ENCODE data around the gene SPDYE2. TPM values are rescaled to one million over a fixed set of nuclear protein-coding genes. Genes with fewer than 3 reads are reported as not detected.
"Not testable (repeated sequence)": the region's sequence is repeated elsewhere in the genome, so short reads cannot be mapped to it uniquely, and the experiment has no call there.

The SPDYE2 gene
- total and polyA plus RNA-seq, 4 donors = 0.14 to 0.34 (median 0.23) TPM; not detected in 1

DNA sequence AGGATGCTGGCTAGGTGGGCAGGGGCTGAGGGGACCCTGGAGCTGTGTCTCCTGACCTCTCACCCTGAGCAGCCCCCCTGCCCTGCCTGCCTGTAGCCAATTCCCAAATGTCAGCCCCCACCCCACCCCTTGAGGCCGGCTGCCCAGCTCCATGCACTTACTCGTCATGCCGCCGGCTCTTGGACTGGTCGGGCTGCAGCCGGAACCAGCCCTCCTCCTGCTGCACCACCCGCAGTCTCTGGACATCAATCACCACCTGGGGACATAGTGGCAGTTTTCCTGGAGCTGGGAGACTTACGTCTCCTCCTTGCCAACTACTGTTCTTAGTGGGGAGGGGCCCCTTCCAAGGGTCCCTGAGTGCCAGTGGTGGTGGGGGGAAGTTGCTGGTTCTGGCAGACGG, 48.7 kb downstream of the SPDYE2 start:
- H3K27me3 ChIP-seq (ENCODE audit: control insufficient read depth in 3 of 3, insufficient read depth in 3 of 3, low read length in 2 of 3); H3K27ac ChIP-seq (ENCODE audit: low read depth in 1 of 2, low read length in 1 of 2); ATAC-seq (ENCODE audit: insufficient read depth, low FRiP score); H3K4me1 ChIP-seq (ENCODE audit: control insufficient read depth in 5 of 5, insufficient read depth in 5 of 5, low read length in 5 of 5); DNase-seq; H3K4me3 ChIP-seq; H3K36me3 ChIP-seq (ENCODE audit: control insufficient read depth in 4 of 4, insufficient read depth in 4 of 4, low read length in 4 of 4); H3K9me3 ChIP-seq (ENCODE audit: control insufficient read depth in 4 of 4, insufficient read depth in 3 of 4, low read length in 3 of 4); H3K9ac ChIP-seq (ENCODE audit: insufficient read depth in 1 of 2, low read length in 2 of 2): not testable (repeated sequence)
- WGBS, 2 donors = no CpG with 5 or more reads among the region's 9 CpGs

DNA sequence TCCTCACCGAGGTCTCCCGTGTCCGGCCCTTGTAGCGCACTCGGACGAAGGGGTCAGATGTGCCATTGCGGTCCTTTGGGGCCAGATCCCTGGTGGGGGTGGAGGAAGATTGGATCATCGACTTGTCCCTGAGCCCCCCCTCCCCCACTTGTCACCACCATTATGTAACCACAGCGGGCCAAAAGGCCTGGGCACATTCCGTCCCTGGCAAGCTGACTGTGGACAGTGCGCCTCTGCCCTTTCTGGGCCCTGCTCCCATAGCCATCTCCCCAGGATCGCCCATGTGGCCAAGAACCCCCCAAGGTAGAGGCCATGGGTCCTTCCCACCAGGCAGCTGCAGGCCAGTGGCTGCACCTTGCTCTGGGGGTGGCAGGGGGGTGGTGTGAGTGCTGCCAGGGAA, 51.3 kb downstream of the SPDYE2 start:
- not testable (repeated sequence) for H3K9ac ChIP-seq (ENCODE audit: insufficient read depth in 1 of 2, low read length in 2 of 2); ATAC-seq (ENCODE audit: insufficient read depth, low FRiP score)

DNA sequence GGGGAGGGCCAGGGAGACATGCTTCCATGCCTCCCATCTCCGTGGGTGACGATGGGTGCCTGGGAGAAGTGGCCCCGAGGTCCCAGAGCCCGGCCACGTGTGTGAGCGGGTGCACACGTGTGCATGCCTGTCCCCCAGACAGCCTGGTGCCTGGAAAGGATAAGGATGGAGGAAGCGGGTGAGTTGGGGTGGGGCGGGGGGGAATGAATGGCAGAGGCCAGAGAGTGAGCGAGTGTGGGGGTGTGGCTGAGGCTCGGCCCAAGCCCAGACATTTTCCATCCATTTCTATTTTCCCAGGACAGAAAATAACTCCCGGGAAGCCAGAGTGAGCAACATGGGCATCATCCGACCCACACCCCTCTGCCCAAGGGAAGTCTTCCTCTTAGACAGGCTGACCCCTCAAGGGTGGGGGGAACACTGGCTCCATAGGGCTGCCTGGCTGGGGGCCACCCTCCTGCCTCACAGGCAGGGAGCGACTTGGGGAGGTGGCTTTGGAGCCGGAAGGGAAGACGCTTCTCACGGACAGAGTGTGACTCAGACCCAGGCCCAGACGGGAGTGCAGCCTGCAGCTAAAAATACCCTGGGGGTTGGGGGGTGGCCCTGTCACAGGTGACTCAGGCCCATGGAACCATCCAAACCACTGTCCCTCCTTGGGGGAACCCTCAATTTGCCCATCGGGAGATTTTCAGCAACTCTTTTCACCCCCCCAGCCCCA, 53.6 kb downstream of the SPDYE2 start:
- not testable (repeated sequence) for H3K36me3 ChIP-seq (ENCODE audit: control insufficient read depth in 4 of 4, insufficient read depth in 4 of 4, low read length in 4 of 4); H3K4me1 ChIP-seq (ENCODE audit: control insufficient read depth in 5 of 5, insufficient read depth in 5 of 5, low read length in 5 of 5); ATAC-seq (ENCODE audit: insufficient read depth, low FRiP score); H3K4me3 ChIP-seq; H3K27ac ChIP-seq (ENCODE audit: low read depth in 1 of 2, low read length in 1 of 2); H3K9me3 ChIP-seq (ENCODE audit: control insufficient read depth in 4 of 4, insufficient read depth in 3 of 4, low read length in 3 of 4); H3K27me3 ChIP-seq (ENCODE audit: control insufficient read depth in 3 of 3, insufficient read depth in 3 of 3, low read length in 2 of 3); DNase-seq; H3K9ac ChIP-seq (ENCODE audit: insufficient read depth in 1 of 2, low read length in 2 of 2)
- WGBS, 2 donors = 63 to 84% methylated on average over 5 of the region's 19 CpGs

More for the DNA sequence above, 51.3 kb downstream of the SPDYE2 start:
- no CpG with 5 or more reads among the region's 12 CpGs for WGBS, 2 donors
- H3K4me3 ChIP-seq; H3K27ac ChIP-seq (ENCODE audit: low read depth in 1 of 2, low read length in 1 of 2); H3K36me3 ChIP-seq (ENCODE audit: control insufficient read depth in 4 of 4, insufficient read depth in 4 of 4, low read length in 4 of 4); DNase-seq; H3K27me3 ChIP-seq (ENCODE audit: control insufficient read depth in 3 of 3, insufficient read depth in 3 of 3, low read length in 2 of 3); H3K9me3 ChIP-seq (ENCODE audit: control insufficient read depth in 4 of 4, insufficient read depth in 3 of 4, low read length in 3 of 4); H3K4me1 ChIP-seq (ENCODE audit: control insufficient read depth in 5 of 5, insufficient read depth in 5 of 5, low read length in 5 of 5): not testable (repeated sequence)

DNA sequence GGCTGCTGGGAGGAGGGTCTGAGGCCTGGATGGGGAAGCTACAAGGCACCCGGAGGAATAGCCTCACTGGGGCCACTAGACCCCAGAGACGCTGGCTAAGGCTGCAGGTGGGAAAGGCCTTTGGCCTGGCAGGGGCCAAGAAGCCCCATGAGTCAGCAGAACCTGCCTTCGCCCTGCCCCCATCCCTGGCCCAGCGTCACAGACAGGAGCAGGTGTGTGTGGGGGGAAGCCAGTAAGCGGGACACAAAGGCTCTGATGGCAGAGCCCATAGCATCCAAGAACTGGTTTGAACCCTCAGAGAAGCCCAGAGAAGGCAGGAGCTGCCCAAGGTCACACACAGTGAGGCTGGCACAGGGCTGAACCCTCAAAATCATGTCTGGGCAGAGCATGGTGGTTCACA, 55.8 kb downstream of the SPDYE2 start:
- WGBS, 2 donors = no CpG with 5 or more reads among the region's 5 CpGs
- H3K9me3 ChIP-seq (ENCODE audit: control insufficient read depth in 4 of 4, insufficient read depth in 3 of 4, low read length in 3 of 4); H3K27me3 ChIP-seq (ENCODE audit: control insufficient read depth in 3 of 3, insufficient read depth in 3 of 3, low read length in 2 of 3); H3K27ac ChIP-seq (ENCODE audit: low read depth in 1 of 2, low read length in 1 of 2); H3K36me3 ChIP-seq (ENCODE audit: control insufficient read depth in 4 of 4, insufficient read depth in 4 of 4, low read length in 4 of 4); H3K4me1 ChIP-seq (ENCODE audit: control insufficient read depth in 5 of 5, insufficient read depth in 5 of 5, low read length in 5 of 5); ATAC-seq (ENCODE audit: insufficient read depth, low FRiP score); DNase-seq; H3K4me3 ChIP-seq; H3K9ac ChIP-seq (ENCODE audit: insufficient read depth in 1 of 2, low read length in 2 of 2): not testable (repeated sequence)

DNA sequence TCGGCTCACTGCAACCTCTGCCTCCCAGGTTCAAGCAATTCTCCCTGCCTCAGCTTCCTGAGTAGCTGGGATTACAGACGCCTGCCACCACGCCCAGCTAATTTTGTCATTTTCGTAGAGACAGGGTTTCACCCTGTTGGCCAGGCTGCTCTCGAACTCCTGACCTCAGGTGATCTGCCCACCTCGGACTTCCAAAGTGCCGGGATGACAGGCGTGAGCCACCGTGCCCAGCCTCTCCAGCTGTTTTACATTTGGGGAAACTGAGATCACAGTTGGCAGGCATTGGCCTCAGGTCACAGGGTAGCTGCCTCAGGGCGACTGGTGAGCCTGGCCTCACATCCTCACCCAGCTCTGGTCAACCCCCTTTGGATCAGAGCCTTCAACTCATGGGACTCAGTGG, 58.7 kb downstream of the SPDYE2 start:
- not testable (repeated sequence) for H3K27ac ChIP-seq (ENCODE audit: low read depth in 1 of 2, low read length in 1 of 2); H3K4me1 ChIP-seq (ENCODE audit: control insufficient read depth in 5 of 5, insufficient read depth in 5 of 5, low read length in 5 of 5); DNase-seq; H3K4me3 ChIP-seq; H3K36me3 ChIP-seq (ENCODE audit: control insufficient read depth in 4 of 4, insufficient read depth in 4 of 4, low read length in 4 of 4); ATAC-seq (ENCODE audit: insufficient read depth, low FRiP score); H3K27me3 ChIP-seq (ENCODE audit: control insufficient read depth in 3 of 3, insufficient read depth in 3 of 3, low read length in 2 of 3); H3K9me3 ChIP-seq (ENCODE audit: control insufficient read depth in 4 of 4, insufficient read depth in 3 of 4, low read length in 3 of 4); H3K9ac ChIP-seq (ENCODE audit: insufficient read depth in 1 of 2, low read length in 2 of 2)
- WGBS, 2 donors = 83% methylated on average over 5 of the region's 10 CpGs; no CpG with 5 or more reads in 1 of the 2 donors

DNA sequence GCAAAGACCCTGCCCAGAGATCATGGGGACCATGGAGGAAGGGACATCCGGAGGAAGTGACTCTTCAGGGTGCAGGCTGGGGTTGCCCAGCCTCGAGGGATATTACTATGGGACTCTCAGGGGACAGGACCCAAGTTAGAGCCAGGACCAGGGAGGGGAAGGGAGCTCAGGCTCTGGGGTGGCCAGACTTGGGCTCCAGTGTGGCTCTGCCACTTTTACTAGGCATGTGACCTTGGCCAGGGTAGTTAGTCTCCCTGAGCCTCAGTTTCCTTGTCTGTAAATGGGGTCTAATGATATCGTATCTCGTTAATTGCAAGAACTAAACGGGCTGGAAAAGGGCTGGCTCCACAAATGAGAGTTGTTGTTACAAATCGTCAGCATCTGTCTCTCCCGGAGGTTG, 59.4 kb downstream of the SPDYE2 start:
- DNase-seq; H3K4me1 ChIP-seq (ENCODE audit: control insufficient read depth in 5 of 5, insufficient read depth in 5 of 5, low read length in 5 of 5); H3K9me3 ChIP-seq (ENCODE audit: control insufficient read depth in 4 of 4, insufficient read depth in 3 of 4, low read length in 3 of 4); H3K9ac ChIP-seq (ENCODE audit: insufficient read depth in 1 of 2, low read length in 2 of 2); H3K4me3 ChIP-seq; H3K36me3 ChIP-seq (ENCODE audit: control insufficient read depth in 4 of 4, insufficient read depth in 4 of 4, low read length in 4 of 4); H3K27ac ChIP-seq (ENCODE audit: low read depth in 1 of 2, low read length in 1 of 2); ATAC-seq (ENCODE audit: insufficient read depth, low FRiP score); H3K27me3 ChIP-seq (ENCODE audit: control insufficient read depth in 3 of 3, insufficient read depth in 3 of 3, low read length in 2 of 3): not testable (repeated sequence)
- no CpG with 5 or more reads among the region's 7 CpGs for WGBS, 2 donors

DNA sequence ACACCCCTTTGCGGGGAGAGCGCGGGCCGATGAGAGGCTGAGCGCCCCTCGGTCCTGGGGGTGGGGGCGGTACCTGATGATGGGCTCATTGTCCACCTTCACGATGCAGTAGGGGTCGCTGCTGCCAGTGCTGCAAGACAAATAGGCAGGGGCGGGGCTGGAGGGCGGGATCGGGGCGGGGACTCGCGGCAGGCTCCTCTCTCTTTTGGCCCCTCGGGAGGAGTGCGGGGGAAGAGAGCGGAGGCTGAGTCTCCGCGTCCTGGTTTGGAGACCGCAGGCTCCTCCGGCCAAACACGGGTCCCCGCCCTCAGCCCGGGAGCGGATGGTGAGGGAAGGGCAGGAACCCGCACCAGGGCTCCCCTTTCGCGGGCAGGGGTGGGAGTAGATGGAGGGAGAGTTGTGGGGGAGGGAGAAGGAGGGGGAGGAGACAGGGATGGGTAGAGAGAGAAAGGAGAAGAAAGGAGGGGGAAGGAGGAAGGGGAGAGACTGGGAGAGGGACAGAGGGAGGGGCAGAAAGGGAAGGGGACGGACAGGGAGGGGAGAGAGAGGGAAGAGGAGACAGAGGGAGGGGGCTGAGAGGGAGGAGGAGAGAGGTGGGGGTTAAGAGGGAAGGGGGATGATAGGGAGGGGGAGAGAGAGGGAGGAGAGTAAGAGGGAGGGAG, 60.1 kb downstream of the SPDYE2 start:
- H3K27ac ChIP-seq (ENCODE audit: low read depth in 1 of 2, low read length in 1 of 2); H3K36me3 ChIP-seq (ENCODE audit: control insufficient read depth in 4 of 4, insufficient read depth in 4 of 4, low read length in 4 of 4); H3K27me3 ChIP-seq (ENCODE audit: control insufficient read depth in 3 of 3, insufficient read depth in 3 of 3, low read length in 2 of 3); H3K4me3 ChIP-seq; DNase-seq; H3K9me3 ChIP-seq (ENCODE audit: control insufficient read depth in 4 of 4, insufficient read depth in 3 of 4, low read length in 3 of 4); H3K4me1 ChIP-seq (ENCODE audit: control insufficient read depth in 5 of 5, insufficient read depth in 5 of 5, low read length in 5 of 5); H3K9ac ChIP-seq (ENCODE audit: insufficient read depth in 1 of 2, low read length in 2 of 2): not testable (repeated sequence)
- ATAC-seq (ENCODE audit: insufficient read depth, low FRiP score) = peak; percentile 32
- no CpG with 5 or more reads among the region's 30 CpGs for WGBS, 2 donors

DNA sequence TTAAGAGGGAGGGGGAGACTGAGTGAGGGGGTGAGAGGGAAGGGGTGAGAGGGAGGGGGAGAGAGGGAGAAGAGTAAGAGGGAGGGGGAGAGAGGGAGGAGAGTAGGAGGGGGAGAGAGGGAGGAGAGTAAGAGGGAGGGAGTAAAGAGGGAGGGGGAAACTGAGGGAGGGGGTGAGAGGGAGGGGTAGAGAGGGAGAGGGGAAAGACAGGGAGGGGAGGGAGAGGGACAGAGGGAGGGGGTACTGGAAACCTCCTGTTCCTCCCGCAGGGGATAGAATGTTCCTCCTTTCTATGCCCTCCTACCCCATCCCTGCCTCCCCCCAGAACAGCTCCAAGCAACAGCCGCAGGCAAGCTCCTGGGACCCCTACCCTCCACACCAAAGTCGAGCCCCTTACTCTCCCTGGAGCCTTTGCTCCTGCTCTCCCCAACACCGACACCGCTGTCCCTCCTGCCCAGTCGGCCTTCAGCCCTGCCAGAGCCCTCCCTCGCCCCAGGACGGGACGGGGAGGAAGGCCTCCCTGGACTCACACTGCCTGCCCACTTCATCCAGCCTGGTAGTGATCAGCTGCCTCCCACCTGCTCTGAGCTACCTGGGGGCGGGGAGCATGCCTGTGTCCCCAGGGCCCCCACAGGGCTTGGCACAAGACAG, 60.8 kb downstream of the SPDYE2 start:
- H3K27ac ChIP-seq (ENCODE audit: low read depth in 1 of 2, low read length in 1 of 2) = peak overlapping the region in 1 of 2 donors; percentile 92

More for the DNA sequence above, 60.8 kb downstream of the SPDYE2 start:
- DNase-seq = peak; percentile 4 to 29 (median 18)
- not testable (repeated sequence) for H3K36me3 ChIP-seq (ENCODE audit: control insufficient read depth in 4 of 4, insufficient read depth in 4 of 4, low read length in 4 of 4); H3K9me3 ChIP-seq (ENCODE audit: control insufficient read depth in 4 of 4, insufficient read depth in 3 of 4, low read length in 3 of 4); H3K4me1 ChIP-seq (ENCODE audit: control insufficient read depth in 5 of 5, insufficient read depth in 5 of 5, low read length in 5 of 5); H3K27me3 ChIP-seq (ENCODE audit: control insufficient read depth in 3 of 3, insufficient read depth in 3 of 3, low read length in 2 of 3); ATAC-seq (ENCODE audit: insufficient read depth, low FRiP score); H3K9ac ChIP-seq (ENCODE audit: insufficient read depth in 1 of 2, low read length in 2 of 2); H3K4me3 ChIP-seq
- 20 to 36% methylated on average over 7 to 8 of the region's 10 CpGs for WGBS, 2 donors
